ENCODE data around the gene ABR.
"Not testable (repeated sequence)": the region's sequence is repeated elsewhere in the genome, so short reads cannot be mapped to it uniquely, and the experiment has no call there.

Gene ABR

GRCh38 chr17:1136748-1137147, 43.0 kb downstream of the ABR start:
- H3K9me3 Mint-ChIP-seq, result no peaks in the 10 kb centered on the region
- no peaks in the 10 kb centered on the region for H3K36me3 Mint-ChIP-seq (ENCODE audit: low read depth)
- H3K27me3 Mint-ChIP-seq (ENCODE audit: low read depth), result no peaks in the 10 kb centered on the region
- H3K4me3 Mint-ChIP-seq, result no peak overlapping the region
- DNase-seq (ENCODE audit: low spot score), result no peak
- H3K4me1 Mint-ChIP-seq (ENCODE audit: low read depth), result no peaks in the 10 kb centered on the region
- H3K27ac Mint-ChIP-seq, result no peak overlapping the region

- H3K36me3 Mint-ChIP-seq (ENCODE audit: low read depth), result no peaks in the 10 kb centered on the region
- H3K9me3 Mint-ChIP-seq, result no peaks in the 10 kb centered on the region
- H3K4me1 Mint-ChIP-seq (ENCODE audit: low read depth), result no peaks in the 10 kb centered on the region
- no peak for DNase-seq (ENCODE audit: low spot score)
- H3K27me3 Mint-ChIP-seq (ENCODE audit: low read depth), result no peaks in the 10 kb centered on the region
- no peak overlapping the region for H3K27ac Mint-ChIP-seq
- no peak overlapping the region for H3K4me3 Mint-ChIP-seq
Observed at GRCh38 chr17:1134634-1135324, 45.0 kb downstream of the ABR start.

GRCh38 chr17:1130191-1130590, 49.6 kb downstream of the ABR start:
- H3K36me3 Mint-ChIP-seq (ENCODE audit: low read depth), result no peaks in the 10 kb centered on the region
- H3K27ac Mint-ChIP-seq, result no peak overlapping the region
- no peaks in the 10 kb centered on the region for H3K27me3 Mint-ChIP-seq (ENCODE audit: low read depth)
- H3K9me3 Mint-ChIP-seq, result no peaks in the 10 kb centered on the region
- no peak overlapping the region for H3K4me3 Mint-ChIP-seq
- no peak for DNase-seq (ENCODE audit: low spot score)
- H3K4me1 Mint-ChIP-seq (ENCODE audit: low read depth), result no peaks in the 10 kb centered on the region

- H3K4me1 Mint-ChIP-seq (ENCODE audit: low read depth); H3K27me3 Mint-ChIP-seq (ENCODE audit: low read depth); H3K9me3 Mint-ChIP-seq; DNase-seq (ENCODE audit: low spot score); H3K4me3 Mint-ChIP-seq; H3K27ac Mint-ChIP-seq; H3K36me3 Mint-ChIP-seq (ENCODE audit: low read depth): not testable (repeated sequence)
Observed at GRCh38 chr17:1128463-1128862, 51.3 kb downstream of the ABR start.

- Mint-ChIP-seq H3K4me3 (no peak overlapping the region), H3K27me3 (ENCODE audit: low read depth) (peaks cover 2% of the 10 kb centered on the region), H3K9me3 (no peaks in the 10 kb centered on the region), H3K27ac (no peak overlapping the region), H3K4me1 (ENCODE audit: low read depth) (peaks cover 9% of the 10 kb centered on the region), H3K36me3 (ENCODE audit: low read depth) (no peaks in the 10 kb centered on the region)
- DNase-seq (ENCODE audit: low spot score), result no peak
Observed at GRCh38 chr17:1126801-1127550, 52.8 kb downstream of the ABR start.

GRCh38 chr17:1126250-1126797, 53.5 kb downstream of the ABR start:
- no peaks in the 10 kb centered on the region for H3K36me3 Mint-ChIP-seq (ENCODE audit: low read depth)
- no peak overlapping the region for H3K27ac Mint-ChIP-seq
- H3K4me1 Mint-ChIP-seq (ENCODE audit: low read depth), result peaks cover 9% of the 10 kb centered on the region
- no peak overlapping the region for H3K4me3 Mint-ChIP-seq
- peaks cover 2% of the 10 kb centered on the region for H3K27me3 Mint-ChIP-seq (ENCODE audit: low read depth)
- DNase-seq (ENCODE audit: low spot score), result no peak
- H3K9me3 Mint-ChIP-seq, result no peaks in the 10 kb centered on the region

- peaks cover 9% of the 10 kb centered on the region for H3K4me1 Mint-ChIP-seq (ENCODE audit: low read depth)
- no peak for DNase-seq (ENCODE audit: low spot score)
Observed at GRCh38 chr17:1125788-1126145, 54.0 kb downstream of the ABR start.

GRCh38 chr17:1124896-1125787, 54.6 kb downstream of the ABR start:
- Mint-ChIP-seq H3K4me1 (ENCODE audit: low read depth) (peaks cover 9% of the 10 kb centered on the region), H3K27ac (no peak overlapping the region), H3K36me3 (ENCODE audit: low read depth) (no peaks in the 10 kb centered on the region), H3K4me3 (no peak overlapping the region), H3K27me3 (ENCODE audit: low read depth) (peaks cover 2% of the 10 kb centered on the region), H3K9me3 (no peaks in the 10 kb centered on the region)
- DNase-seq (ENCODE audit: low spot score), result no peak

More at GRCh38 chr17:1125788-1126145, 54.0 kb downstream of the ABR start:
- H3K36me3 Mint-ChIP-seq (ENCODE audit: low read depth), result no peaks in the 10 kb centered on the region
- H3K27me3 Mint-ChIP-seq (ENCODE audit: low read depth), result peaks cover 2% of the 10 kb centered on the region
- no peak overlapping the region for H3K27ac Mint-ChIP-seq
- H3K4me3 Mint-ChIP-seq, result no peak overlapping the region
- no peaks in the 10 kb centered on the region for H3K9me3 Mint-ChIP-seq

GRCh38 chr17:1123921-1124715, 55.7 kb downstream of the ABR start:
- Mint-ChIP-seq H3K9me3 (no peaks in the 10 kb centered on the region), H3K4me3 (no peak overlapping the region), H3K27me3 (ENCODE audit: low read depth) (peaks cover 2% of the 10 kb centered on the region), H3K36me3 (ENCODE audit: low read depth) (no peaks in the 10 kb centered on the region), H3K27ac (no peak overlapping the region), H3K4me1 (ENCODE audit: low read depth) (peaks cover 9% of the 10 kb centered on the region)
- DNase-seq (ENCODE audit: low spot score), result no peak

- peaks cover 2% of the 10 kb centered on the region for H3K27me3 Mint-ChIP-seq (ENCODE audit: low read depth)
- H3K27ac Mint-ChIP-seq, result no peak overlapping the region
- no peaks in the 10 kb centered on the region for H3K36me3 Mint-ChIP-seq (ENCODE audit: low read depth)
- no peak overlapping the region for H3K4me3 Mint-ChIP-seq
- peaks cover 9% of the 10 kb centered on the region for H3K4me1 Mint-ChIP-seq (ENCODE audit: low read depth)
- DNase-seq (ENCODE audit: low spot score), result no peak
- H3K9me3 Mint-ChIP-seq, result no peaks in the 10 kb centered on the region
Observed at GRCh38 chr17:1123393-1123831, 56.4 kb downstream of the ABR start.

- Mint-ChIP-seq H3K9me3 (no peaks in the 10 kb centered on the region), H3K36me3 (ENCODE audit: low read depth) (no peaks in the 10 kb centered on the region), H3K4me1 (ENCODE audit: low read depth) (peaks cover 9% of the 10 kb centered on the region), H3K27me3 (ENCODE audit: low read depth) (peaks cover 2% of the 10 kb centered on the region), H3K4me3 (no peak overlapping the region), H3K27ac (peak overlapping the region; percentile 15)
- DNase-seq (ENCODE audit: low spot score), result peak; percentile 70
Observed at GRCh38 chr17:1122533-1123392, 57.0 kb downstream of the ABR start.

- H3K4me1 Mint-ChIP-seq (ENCODE audit: low read depth); H3K27ac Mint-ChIP-seq; H3K9me3 Mint-ChIP-seq; H3K36me3 Mint-ChIP-seq (ENCODE audit: low read depth); DNase-seq (ENCODE audit: low spot score); H3K27me3 Mint-ChIP-seq (ENCODE audit: low read depth); H3K4me3 Mint-ChIP-seq: not testable (repeated sequence)
Observed at GRCh38 chr17:1121442-1121817, 58.4 kb downstream of the ABR start.
